Measurements from ENCODE around the gene CARD16. TPM values are rescaled to one million over a fixed set of nuclear protein-coding genes. Genes with fewer than 3 reads are reported as not detected.
"Not testable (repeated sequence)": the region's sequence is repeated elsewhere in the genome, so short reads cannot be mapped to it uniquely, and the experiment has no call there.

The CARD16 gene
- total RNA-seq, 2 experiments from 2014 or later: 9.5 to 10.9 TPM

DNA sequence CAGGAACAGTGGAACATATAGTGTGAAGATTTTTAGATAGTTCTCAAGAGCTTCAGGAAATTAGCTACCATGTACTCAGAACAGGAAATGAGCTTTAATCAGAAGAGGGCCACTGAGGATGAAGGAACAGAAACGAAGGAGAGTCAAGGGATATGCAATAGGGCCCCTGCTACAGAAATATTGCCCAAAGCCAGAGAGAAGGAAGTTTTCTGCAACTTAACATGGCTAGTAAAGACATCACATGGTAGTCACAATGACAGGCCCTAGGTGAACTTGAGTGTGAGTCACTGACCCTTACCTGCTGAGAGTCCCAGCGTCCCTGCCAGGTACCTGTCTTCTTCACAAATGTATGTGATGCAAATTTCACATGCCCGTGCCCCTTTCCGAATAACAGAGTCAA lies 25.2 kb upstream of the CARD16 start:
- H3K27ac Mint-ChIP-seq: peak overlapping the region; percentile 77
- CTCF ChIA-PET: interaction anchor here (0.7 kb wide), 1 partner anchor 101 kb away, joined by 3 read pairs; no protein-coding TSS in a partner anchor
- no peaks in the 10 kb centered on the region for H3K9me3 Mint-ChIP-seq
- peaks cover 18% of the 10 kb centered on the region for H3K4me1 Mint-ChIP-seq (ENCODE audit: low read depth)
- H3K36me3 Mint-ChIP-seq (ENCODE audit: low read depth): no peaks in the 10 kb centered on the region
- intact Hi-C loops (cut with micrococcal nuclease): loop anchor here (2.0 kb wide), 1 partner anchor 36 kb away; the partner anchor contains the start of gene CASP1
- no peak for DNase-seq
- no peaks in the 10 kb centered on the region for H3K27me3 Mint-ChIP-seq (ENCODE audit: low read depth)
- peak overlapping the region; percentile 71 for H3K4me3 Mint-ChIP-seq

DNA sequence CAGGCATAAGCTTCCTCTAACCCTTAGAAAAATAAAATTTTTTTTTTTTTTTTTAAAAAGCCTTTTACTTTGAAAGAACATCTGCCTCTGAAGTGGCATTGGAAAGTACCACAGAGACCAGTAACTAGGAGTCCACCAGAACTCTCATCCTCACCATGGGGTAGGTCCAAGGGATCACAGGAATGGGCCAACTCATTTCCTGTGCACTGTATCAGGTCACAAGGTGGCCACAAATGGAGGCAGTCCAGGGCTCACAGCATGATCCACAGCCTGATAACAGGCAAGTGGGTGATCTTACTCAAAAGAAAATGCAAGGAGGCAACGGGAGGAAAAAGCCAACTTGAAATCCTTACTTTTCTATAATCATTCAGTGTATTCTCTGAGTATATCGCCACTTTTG lies 24.6 kb upstream of the CARD16 start:
- intact Hi-C loops (cut with micrococcal nuclease): loop anchor here (2.0 kb wide), 1 partner anchor 35 kb away; the partner anchor contains the start of gene CASP1
- not testable (repeated sequence) for H3K4me3 Mint-ChIP-seq; DNase-seq; H3K27ac Mint-ChIP-seq; H3K9me3 Mint-ChIP-seq; H3K27me3 Mint-ChIP-seq (ENCODE audit: low read depth); H3K36me3 Mint-ChIP-seq (ENCODE audit: low read depth)
- peaks cover 18% of the 10 kb centered on the region for H3K4me1 Mint-ChIP-seq (ENCODE audit: low read depth)
- CTCF ChIA-PET: interaction anchor here (0.7 kb wide), 1 partner anchor 102 kb away, joined by 3 read pairs; no protein-coding TSS in a partner anchor

GRCh38 chr11:105063245-105063941 lies 18.3 kb upstream of the CARD16 start:
- DNase-seq; H3K27me3 Mint-ChIP-seq (ENCODE audit: low read depth); CTCF ChIA-PET; H3K4me1 Mint-ChIP-seq (ENCODE audit: low read depth); intact Hi-C loops (cut with micrococcal nuclease); H3K9me3 Mint-ChIP-seq; H3K4me3 Mint-ChIP-seq; H3K27ac Mint-ChIP-seq: not testable (repeated sequence)
- peaks cover 11% of the 10 kb centered on the region for H3K36me3 Mint-ChIP-seq (ENCODE audit: low read depth)

DNA sequence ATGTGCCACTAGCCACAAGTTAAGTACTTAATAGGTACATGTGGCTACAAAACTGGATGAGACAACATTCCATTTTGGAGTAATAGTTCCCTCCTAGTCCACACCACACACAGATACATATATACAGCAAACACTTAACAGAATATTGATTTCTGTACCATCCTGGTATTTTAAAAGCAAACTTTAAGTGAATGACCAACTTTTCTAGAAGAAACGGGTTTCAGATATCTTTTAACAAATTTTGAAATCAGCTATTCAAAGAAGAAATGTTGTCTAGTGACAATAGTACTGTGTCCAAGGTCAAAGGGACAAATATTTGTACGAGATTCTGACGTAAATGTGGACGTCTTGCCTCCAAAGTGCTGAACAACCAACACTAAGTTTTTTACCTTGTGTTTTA lies 12.3 kb upstream of the CARD16 start:
- CTCF ChIA-PET: no interaction called here
- peaks cover 9% of the 10 kb centered on the region for H3K36me3 Mint-ChIP-seq (ENCODE audit: low read depth)

GRCh38 chr11:105056446-105056845 lies 11.3 kb upstream of the CARD16 start:
- CTCF ChIA-PET: no interaction called here
- Mint-ChIP-seq H3K4me3 (no peak overlapping the region), H3K27ac (no peak overlapping the region), H3K9me3 (no peaks in the 10 kb centered on the region), H3K27me3 (ENCODE audit: low read depth) (peaks cover 2% of the 10 kb centered on the region), H3K4me1 (ENCODE audit: low read depth) (no peaks in the 10 kb centered on the region), H3K36me3 (ENCODE audit: low read depth) (peaks cover under 1% of the 10 kb centered on the region)
- intact Hi-C loops (cut with micrococcal nuclease): no loop called here
- DNase-seq: no peak

More for the DNA sequence above, 12.3 kb upstream of the CARD16 start:
- Mint-ChIP-seq H3K27ac (no peak overlapping the region), H3K4me1 (ENCODE audit: low read depth) (no peaks in the 10 kb centered on the region), H3K4me3 (no peak overlapping the region), H3K27me3 (ENCODE audit: low read depth) (peaks cover 2% of the 10 kb centered on the region), H3K9me3 (no peaks in the 10 kb centered on the region)
- intact Hi-C loops (cut with micrococcal nuclease): no loop called here
- no peak for DNase-seq

DNA sequence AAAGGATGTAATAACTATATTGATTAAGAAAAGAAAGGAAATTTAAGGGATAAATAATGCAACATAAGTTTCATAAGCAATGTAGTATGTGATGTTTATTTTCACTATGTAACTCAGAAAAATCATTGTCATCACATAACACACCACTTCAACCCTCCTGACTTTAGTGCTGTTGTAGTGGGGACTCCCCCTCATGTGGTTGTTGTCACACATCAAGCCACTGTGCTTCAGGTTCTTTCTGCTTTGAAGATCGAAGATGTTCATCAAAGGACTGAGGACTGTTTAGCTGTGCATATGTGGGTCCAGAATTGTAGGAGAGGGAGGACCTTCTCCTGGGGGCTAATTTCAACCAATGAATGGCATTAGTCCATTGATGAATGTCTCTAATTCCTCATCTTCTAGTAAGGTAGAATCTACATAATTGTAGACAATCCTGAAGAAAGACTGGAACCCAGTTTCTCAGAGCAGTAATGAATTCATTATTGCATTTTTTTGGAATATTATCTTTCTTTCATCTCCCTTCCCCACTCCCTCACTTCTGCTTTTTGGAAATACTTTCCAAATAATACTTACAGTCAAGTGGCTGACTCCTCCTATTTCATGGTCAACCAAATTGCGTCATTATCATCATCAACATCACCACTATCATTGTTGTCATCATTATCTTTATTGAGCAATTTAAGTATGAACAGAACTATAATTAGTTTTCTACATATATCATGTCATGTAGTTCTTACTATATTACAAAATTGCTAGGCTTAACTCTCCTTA lies 9.8 kb upstream of the CARD16 start:
- intact Hi-C loops (cut with micrococcal nuclease): no loop called here
- Mint-ChIP-seq H3K27me3 (ENCODE audit: low read depth) (peaks cover 2% of the 10 kb centered on the region), H3K4me1 (ENCODE audit: low read depth) (no peaks in the 10 kb centered on the region), H3K4me3 (no peak overlapping the region), H3K36me3 (ENCODE audit: low read depth) (no peaks in the 10 kb centered on the region), H3K9me3 (no peaks in the 10 kb centered on the region), H3K27ac (no peak overlapping the region)
- CTCF ChIA-PET: interaction anchor here (0.7 kb wide), 1 partner anchor 501 kb away, joined by 4 read pairs; no protein-coding TSS in a partner anchor
- no peak for DNase-seq

- DNase-seq: no peak
- no peaks in the 10 kb centered on the region for H3K27me3 Mint-ChIP-seq (ENCODE audit: low read depth)
- H3K4me1 Mint-ChIP-seq (ENCODE audit: low read depth): no peaks in the 10 kb centered on the region
- H3K36me3 Mint-ChIP-seq (ENCODE audit: low read depth): no peaks in the 10 kb centered on the region
- H3K9me3 Mint-ChIP-seq: no peaks in the 10 kb centered on the region
- no peak overlapping the region for H3K4me3 Mint-ChIP-seq
- intact Hi-C loops (cut with micrococcal nuclease): no loop called here
- H3K27ac Mint-ChIP-seq: no peak overlapping the region
- CTCF ChIA-PET: no interaction called here
Observed at GRCh38 chr11:105052487-105052886, 7.4 kb upstream of the CARD16 start.

GRCh38 chr11:105051559-105051958 lies 6.4 kb upstream of the CARD16 start:
- H3K4me1 Mint-ChIP-seq (ENCODE audit: low read depth): peaks cover 6% of the 10 kb centered on the region
- no peak overlapping the region for H3K4me3 Mint-ChIP-seq
- intact Hi-C loops (cut with micrococcal nuclease): no loop called here

GRCh38 chr11:105049481-105049880 lies 4.3 kb upstream of the CARD16 start:
- Mint-ChIP-seq H3K27me3 (ENCODE audit: low read depth) (no peaks in the 10 kb centered on the region), H3K4me3 (no peak overlapping the region), H3K9me3 (no peaks in the 10 kb centered on the region), H3K27ac (no peak overlapping the region), H3K4me1 (ENCODE audit: low read depth) (peaks cover 23% of the 10 kb centered on the region), H3K36me3 (ENCODE audit: low read depth) (no peaks in the 10 kb centered on the region)
- intact Hi-C loops (cut with micrococcal nuclease): loop anchor here (5.0 to 10.0 kb wide), 2 partner anchors 342 to 1025 kb away; partner anchors contain the start of genes AASDHPPT and KBTBD3
- DNase-seq: no peak
- CTCF ChIA-PET: no interaction called here

More at GRCh38 chr11:105051559-105051958, 6.4 kb upstream of the CARD16 start:
- no peaks in the 10 kb centered on the region for H3K9me3 Mint-ChIP-seq
- no peaks in the 10 kb centered on the region for H3K36me3 Mint-ChIP-seq (ENCODE audit: low read depth)
- CTCF ChIA-PET: no interaction called here
- no peaks in the 10 kb centered on the region for H3K27me3 Mint-ChIP-seq (ENCODE audit: low read depth)
- DNase-seq: no peak
- no peak overlapping the region for H3K27ac Mint-ChIP-seq

- H3K36me3 Mint-ChIP-seq (ENCODE audit: low read depth): no peaks in the 10 kb centered on the region
- no peak overlapping the region for H3K27ac Mint-ChIP-seq
- no peak for DNase-seq
- CTCF ChIA-PET: no interaction called here
- no peaks in the 10 kb centered on the region for H3K9me3 Mint-ChIP-seq
- no peaks in the 10 kb centered on the region for H3K27me3 Mint-ChIP-seq (ENCODE audit: low read depth)
- no peak overlapping the region for H3K4me3 Mint-ChIP-seq
- peaks cover 40% of the 10 kb centered on the region for H3K4me1 Mint-ChIP-seq (ENCODE audit: low read depth)
- intact Hi-C loops (cut with micrococcal nuclease): loop anchor here (5.0 to 10.0 kb wide), 2 partner anchors 340 to 1028 kb away; partner anchors contain the start of genes AASDHPPT and KBTBD3
Observed at GRCh38 chr11:105046898-105047579, 1.9 kb upstream of the CARD16 start.

DNA sequence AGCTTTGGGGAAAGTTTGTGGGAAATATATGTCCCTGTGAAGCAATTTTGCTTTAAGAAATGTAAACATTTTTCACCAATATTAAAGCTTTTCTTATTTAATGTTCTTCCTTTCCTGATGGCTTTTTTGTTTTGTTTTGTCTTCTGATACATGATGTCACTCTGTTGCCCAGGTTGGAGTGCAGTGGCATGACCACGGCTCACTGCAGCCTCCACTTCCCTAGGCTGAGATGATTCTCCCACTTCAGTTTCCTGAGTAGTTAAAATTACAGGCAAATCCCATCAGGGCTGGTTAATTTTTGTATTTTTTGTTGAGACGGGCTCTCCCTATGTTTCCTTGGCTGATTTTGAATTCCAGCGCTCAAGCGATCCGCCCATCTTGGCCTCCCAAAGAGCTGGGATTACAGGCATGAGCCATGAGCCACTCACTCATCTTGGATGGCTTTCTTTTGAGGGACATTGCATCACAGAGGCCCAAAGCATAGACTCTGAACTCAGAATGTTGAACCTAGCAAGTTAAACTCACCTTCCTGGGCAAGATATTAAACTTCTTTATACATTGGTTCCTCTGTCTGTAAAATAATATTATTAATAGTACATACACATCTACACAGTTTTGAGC lies 651 bp upstream of the CARD16 start:
- no peaks in the 10 kb centered on the region for H3K27me3 Mint-ChIP-seq (ENCODE audit: low read depth)
- CTCF ChIA-PET: no interaction called here
- peaks cover 45% of the 10 kb centered on the region for H3K4me1 Mint-ChIP-seq (ENCODE audit: low read depth)
- no peaks in the 10 kb centered on the region for H3K9me3 Mint-ChIP-seq
- peaks cover 3% of the 10 kb centered on the region for H3K36me3 Mint-ChIP-seq (ENCODE audit: low read depth)
- intact Hi-C loops (cut with micrococcal nuclease): loop anchor here (1.0 to 10.0 kb wide), 6 partner anchors 10 to 1029 kb away; partner anchors contain the start of genes AASDHPPT, CASP1, CASP4 and KBTBD3
- DNase-seq: no peak
- H3K27ac Mint-ChIP-seq: no peak overlapping the region
- H3K4me3 Mint-ChIP-seq: peak overlapping the region; percentile 43

DNA sequence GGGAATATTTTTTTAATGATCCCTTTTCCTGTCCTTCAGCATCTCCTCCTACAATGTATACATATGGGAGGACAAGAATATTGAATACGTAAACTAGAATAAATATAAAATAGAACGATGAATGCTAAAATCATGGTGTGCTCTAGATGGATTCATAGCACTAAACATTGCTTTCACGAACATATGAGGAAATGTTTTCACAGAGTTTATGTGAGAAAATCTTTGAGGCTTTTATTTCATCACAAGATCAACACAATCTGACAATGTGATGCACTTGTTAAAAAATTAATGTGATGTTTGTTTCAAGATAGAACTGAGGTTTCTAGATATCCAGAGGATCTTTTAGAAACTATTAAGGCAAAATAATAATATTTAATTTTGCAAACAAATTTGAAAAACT lies 3.0 kb downstream of the CARD16 start:
- no peak overlapping the region for H3K27ac Mint-ChIP-seq
- no peak for DNase-seq
- no peaks in the 10 kb centered on the region for H3K9me3 Mint-ChIP-seq
- H3K27me3 Mint-ChIP-seq (ENCODE audit: low read depth): no peaks in the 10 kb centered on the region
- intact Hi-C loops (cut with micrococcal nuclease): loop anchor here (10.0 kb wide), 1 partner anchor 1033 kb away; the partner anchor contains the start of genes AASDHPPT and KBTBD3
- H3K4me1 Mint-ChIP-seq (ENCODE audit: low read depth): peaks cover 52% of the 10 kb centered on the region
- CTCF ChIA-PET: no interaction called here
- H3K36me3 Mint-ChIP-seq (ENCODE audit: low read depth): peaks cover 19% of the 10 kb centered on the region
- H3K4me3 Mint-ChIP-seq: no peak overlapping the region

All from activated naive CD4-positive, alpha-beta T cell treated with anti-CD3 and anti-CD28 coated beads for 36 hours (primary cell).